GM12874 (cell line): ENCODE data around the gene RIPPLY3.

ENCODE experiments used
- TF ChIP-seq, protein P1 (sequence below): IDR thresholded peaks from 2 replicates; pipeline ENCODE4 v1.5.1; 2011; ENCODE audit warnings: low read depth, mild to moderate bottlenecking, control low read depth, low read length, moderate library complexity; ENCODE audit not compliant: insufficient read depth

Gene RIPPLY3

DNA sequence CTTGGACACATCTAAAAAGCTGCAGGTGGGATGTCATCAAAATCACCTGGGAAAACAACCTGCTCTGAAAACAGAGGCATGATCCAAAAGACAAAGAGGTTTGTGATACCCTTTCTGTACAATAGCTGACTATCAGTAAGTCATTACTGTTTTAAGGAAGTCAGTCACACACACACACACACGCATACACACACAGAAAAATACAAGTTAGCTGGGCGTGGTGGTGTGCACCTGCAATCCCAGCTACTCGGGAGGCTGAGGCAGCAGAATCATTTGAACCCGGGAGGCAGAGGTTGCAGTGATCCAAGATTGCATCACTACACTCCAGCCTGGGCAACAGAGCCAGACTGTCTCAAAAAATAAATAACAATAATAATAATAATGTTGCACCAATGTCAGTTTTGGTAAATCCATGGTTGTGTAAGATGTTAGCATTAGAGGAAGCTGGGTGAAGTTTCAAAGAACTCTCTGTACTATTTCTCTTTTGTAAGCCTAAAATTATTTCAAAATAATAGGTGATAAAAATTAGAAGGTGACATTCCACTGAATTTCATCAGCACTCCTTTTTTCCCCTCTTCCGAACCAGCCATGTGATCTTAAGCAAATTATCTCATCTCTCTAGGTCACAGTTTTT, 30.2 kb upstream of the RIPPLY3 start:
- TF ChIP-seq, protein P1, sequence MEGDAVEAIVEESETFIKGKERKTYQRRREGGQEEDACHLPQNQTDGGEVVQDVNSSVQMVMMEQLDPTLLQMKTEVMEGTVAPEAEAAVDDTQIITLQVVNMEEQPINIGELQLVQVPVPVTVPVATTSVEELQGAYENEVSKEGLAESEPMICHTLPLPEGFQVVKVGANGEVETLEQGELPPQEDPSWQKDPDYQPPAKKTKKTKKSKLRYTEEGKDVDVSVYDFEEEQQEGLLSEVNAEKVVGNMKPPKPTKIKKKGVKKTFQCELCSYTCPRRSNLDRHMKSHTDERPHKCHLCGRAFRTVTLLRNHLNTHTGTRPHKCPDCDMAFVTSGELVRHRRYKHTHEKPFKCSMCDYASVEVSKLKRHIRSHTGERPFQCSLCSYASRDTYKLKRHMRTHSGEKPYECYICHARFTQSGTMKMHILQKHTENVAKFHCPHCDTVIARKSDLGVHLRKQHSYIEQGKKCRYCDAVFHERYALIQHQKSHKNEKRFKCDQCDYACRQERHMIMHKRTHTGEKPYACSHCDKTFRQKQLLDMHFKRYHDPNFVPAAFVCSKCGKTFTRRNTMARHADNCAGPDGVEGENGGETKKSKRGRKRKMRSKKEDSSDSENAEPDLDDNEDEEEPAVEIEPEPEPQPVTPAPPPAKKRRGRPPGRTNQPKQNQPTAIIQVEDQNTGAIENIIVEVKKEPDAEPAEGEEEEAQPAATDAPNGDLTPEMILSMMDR: no peak

DNA sequence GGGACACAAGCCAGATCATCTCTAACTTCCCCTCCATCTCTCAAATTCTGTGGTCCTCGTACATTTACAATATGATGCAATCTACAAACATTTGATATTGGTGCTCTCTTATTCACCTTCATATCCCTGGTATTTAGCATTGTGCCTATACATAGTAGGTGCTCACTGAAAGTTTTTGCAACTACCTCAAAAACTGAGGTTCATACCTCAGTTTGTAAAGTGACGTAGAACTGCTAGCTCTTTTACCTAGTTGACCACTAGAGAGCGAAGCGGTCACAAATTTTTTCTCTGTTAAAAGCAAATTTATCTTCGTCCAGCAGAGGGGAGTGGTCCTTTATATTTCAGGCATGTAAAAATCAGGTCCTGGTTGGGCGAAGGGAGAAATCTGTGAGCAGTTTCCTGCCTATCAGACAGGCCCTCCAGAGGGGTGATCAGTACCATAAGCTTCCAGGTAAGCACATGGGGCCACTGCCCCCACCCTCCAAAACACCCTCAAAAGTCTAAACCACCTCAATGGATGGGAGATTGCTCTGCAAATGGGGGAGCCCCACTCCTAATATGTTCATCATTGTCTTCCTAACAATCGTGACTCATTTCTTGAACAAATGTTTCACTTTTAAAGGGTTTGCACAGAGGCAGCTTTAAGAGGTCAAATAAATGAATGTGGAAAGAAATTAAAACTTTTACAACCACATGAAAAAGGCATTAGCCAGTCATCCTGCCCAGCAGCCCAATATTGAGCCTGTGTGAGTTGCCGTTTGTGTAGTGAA, 29.4 kb upstream of the RIPPLY3 start:
- TF ChIP-seq, protein P1: peak; percentile 50; the same call in 1 of the 2 replicates

DNA sequence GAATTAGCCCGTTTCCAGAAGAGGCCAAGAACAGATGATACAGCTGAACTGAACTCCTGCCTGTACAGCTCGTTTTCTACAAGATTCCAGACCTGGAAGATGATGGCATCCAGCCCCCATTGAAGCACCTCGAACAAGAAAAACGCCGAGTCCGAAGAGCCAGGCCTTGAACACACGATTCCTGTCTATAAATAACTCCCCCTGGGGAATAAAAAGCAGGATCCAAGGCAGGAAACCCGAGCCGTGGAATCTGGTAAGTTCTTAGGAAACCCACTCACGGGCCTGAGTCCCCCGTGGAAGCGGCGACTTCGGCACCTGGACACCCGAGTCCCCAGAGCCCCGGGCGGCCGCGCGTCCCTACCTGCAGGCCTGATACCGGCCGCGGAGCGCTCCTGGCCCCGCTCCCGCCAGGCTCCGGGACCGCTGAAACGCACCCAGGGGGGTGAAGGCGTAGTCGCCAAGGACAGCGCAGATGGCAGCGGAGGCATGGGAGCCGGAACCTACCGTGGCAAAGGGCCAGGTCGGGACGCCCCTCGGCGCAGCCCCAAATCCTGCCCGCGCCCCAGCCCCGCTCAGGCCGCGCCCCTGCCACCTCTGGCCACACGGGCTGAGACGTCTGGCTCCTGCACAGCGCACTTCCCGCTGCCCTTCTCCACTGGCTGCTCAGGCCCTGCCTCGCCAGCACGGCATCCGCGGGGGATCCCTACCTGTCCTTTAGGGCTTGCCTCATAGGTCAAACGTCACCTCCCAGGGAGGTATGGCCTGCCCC, 26.0 kb upstream of the RIPPLY3 start:
- TF ChIP-seq, protein P1: no peak

DNA sequence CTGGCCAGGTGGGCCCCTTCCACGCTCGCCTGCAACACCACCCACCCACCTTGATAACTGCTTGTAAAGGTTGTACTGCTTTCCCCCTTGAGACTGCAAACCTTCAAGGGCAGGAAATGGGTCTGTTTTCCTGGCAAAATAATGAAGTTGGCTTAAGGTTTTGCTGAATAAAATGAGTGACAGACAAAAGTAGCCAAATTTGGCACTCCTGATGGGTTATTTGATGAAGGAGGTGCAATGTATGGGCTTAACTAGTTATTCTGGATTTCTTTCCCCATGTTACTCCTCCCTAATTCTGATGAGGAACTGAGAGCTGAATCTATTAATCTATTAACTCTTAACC, 25.5 kb upstream of the RIPPLY3 start:
- TF ChIP-seq, protein P1: no peak

DNA sequence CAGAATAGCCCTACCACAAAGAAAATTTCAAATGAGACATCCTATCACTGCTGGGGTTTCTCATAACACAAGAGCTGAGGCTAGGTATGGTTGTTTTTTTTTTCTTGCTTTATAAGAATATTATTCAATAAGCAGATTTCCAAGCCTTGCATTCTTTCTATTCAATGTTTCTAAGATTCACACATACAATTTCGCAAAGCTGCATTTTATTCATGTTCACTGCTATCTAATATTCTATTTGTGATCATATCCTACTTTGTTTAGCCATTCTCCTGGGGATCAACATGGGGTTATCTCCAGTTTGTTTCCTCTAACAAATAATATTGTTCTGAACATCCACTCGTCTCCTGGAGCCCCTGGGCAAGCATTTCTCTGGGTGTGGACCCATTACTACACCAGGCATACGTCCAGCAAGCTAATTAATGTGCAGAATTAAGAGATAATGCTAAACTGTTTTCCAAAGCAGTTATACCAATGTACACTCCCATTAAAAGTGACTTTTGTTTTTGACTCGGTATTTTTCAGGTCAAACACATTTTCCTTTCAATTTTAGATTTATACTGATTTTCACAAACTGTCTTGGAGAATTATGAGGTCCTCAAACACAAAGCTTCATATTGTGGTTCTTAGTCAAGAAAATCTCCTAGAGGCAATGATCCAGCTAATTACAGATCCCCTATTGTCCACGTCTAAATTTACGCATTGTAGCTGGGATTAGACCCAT, 24.4 kb upstream of the RIPPLY3 start:
- TF ChIP-seq, protein P1: no peak

DNA sequence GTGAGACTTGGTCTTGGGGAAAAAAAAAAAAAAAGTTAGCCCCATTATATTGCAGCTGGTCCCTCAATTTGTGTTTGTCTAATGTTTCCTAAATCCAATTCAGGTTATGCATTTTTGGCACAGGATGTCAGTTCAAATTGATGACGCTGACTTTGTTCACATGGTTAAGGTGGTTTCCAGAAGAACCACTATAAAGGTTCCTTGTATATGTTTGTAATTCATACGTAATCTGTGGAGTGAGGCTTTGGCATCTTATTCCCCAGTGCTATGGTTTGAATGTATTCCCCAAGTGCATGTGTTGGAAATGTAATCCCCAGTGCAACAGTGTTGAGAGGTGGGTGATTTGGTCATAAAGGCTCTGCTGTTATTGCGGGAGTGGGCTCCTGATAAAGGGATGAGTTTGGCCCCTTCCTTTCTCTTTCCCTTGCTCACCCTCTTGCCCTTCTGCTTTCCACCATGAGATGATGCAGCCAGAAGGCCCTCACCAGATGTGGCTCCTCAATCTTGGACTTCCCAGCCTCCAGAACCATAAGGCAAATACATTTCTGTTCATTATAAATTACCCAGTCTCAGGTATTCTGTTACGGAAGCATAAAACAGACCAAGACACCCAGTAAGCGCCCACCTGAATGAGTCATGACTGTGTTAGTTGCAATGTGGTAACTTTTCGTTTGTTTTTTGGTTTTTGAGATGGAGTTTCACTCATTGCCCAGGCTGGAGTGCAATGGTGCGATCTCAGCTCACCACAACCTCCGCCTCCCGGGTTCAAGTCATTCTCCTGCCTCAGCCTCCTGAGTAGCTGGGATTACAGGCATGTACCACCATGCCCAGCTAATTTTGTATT, 20.5 kb upstream of the RIPPLY3 start:
- TF ChIP-seq, protein P1: no peak
